HUES6 (cell line): ENCODE results near the gene RECQL5.
A peak's percentile ranks its signal among the peaks of the same experiment; 100 is the strongest.
"Not testable (repeated sequence)": the region's sequence is repeated elsewhere in the genome, so short reads cannot be mapped to it uniquely, and the experiment has no call there.

Experiments used
- H3K27ac ChIP-seq: 2 replicates; pipeline ENCODE4 v1.7.0; 2013; ENCODE audit warnings: low read depth, mild to moderate bottlenecking, low read length, inconsistent platforms
- H3K27me3 ChIP-seq: 2 replicates; pipeline ENCODE4 v1.6.1; 2013; ENCODE audit warnings: low read length; ENCODE audit not compliant: control insufficient read depth, insufficient read depth
- H3K36me3 ChIP-seq: 2 replicates; pipeline ENCODE4 v1.6.1; 2013; ENCODE audit warnings: low read length; ENCODE audit not compliant: control insufficient read depth, insufficient read depth
- H3K4me1 ChIP-seq: 2 replicates; pipeline ENCODE4 v1.6.1; 2013; ENCODE audit warnings: low read length; ENCODE audit not compliant: control insufficient read depth, insufficient read depth
- H3K4me3 ChIP-seq: 2 replicates; pipeline ENCODE4 v1.5.1; 2013; ENCODE audit warnings: low read depth, low read length
- H3K9ac ChIP-seq: one replicate; pipeline ENCODE4 v1.6.1; 2013; ENCODE audit warnings: mild to moderate bottlenecking, low read length
- H3K9me3 ChIP-seq: 2 replicates; pipeline ENCODE4 v1.6.1; 2013; ENCODE audit warnings: low read depth, low read length; ENCODE audit not compliant: control insufficient read depth, insufficient read depth

Gene RECQL5

DNA sequence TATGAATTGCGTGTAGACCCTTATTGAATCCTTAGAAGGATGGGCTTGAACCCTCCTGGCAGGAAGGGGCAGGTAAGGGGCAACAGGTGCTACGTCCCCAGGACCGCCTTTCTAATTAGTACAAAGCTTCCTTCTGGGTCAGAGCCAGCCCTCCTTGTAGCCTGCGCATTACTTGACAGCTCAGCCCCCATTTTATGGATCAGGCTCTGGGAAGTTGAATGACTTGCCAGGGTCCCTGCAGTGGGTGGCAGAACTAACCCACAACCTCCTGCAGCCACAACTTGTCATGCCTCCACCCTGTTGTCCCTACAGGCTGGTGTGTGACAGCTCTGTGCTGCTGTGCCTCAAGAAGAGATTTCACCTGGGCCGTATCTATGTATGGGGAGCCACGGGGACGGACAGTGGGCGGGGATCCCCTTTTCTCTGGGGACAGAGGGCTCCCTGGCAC, 76.6 kb downstream of the RECQL5 start:
- H3K4me3 ChIP-seq = no peak overlapping the region
- no peaks in the 10 kb centered on the region for H3K36me3 ChIP-seq
- H3K27ac ChIP-seq = no peak overlapping the region
- no peak overlapping the region for H3K9ac ChIP-seq
- peaks cover 11% of the 10 kb centered on the region; the same call in 1 of the 2 replicates for H3K4me1 ChIP-seq
- H3K27me3 ChIP-seq = peaks cover 14% of the 10 kb centered on the region
- peaks cover 8% of the 10 kb centered on the region for H3K9me3 ChIP-seq

DNA sequence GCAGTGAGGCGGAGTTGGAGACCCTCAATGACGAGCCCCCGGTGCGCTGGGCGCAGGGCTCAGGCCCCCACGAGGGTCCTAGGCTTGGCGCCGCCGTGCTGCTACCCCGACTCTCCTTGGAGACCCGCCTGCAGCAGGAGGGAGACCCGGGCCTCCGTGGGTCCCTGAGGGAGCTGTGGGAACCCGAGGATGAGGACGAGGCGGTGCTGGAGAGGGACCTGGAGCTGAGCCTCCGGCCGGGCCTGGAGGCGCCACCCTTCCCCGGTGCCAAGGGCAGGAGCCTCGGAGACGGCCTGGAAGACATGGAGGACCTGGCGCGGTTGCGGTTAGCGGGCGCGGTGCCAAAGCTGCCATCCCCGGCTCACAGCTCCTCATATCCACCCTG, 77.0 kb downstream of the RECQL5 start:
- peaks cover 8% of the 10 kb centered on the region for H3K9me3 ChIP-seq
- no peak overlapping the region for H3K9ac ChIP-seq
- peaks cover 14% of the 10 kb centered on the region for H3K27me3 ChIP-seq
- H3K27ac ChIP-seq = no peak overlapping the region
- H3K36me3 ChIP-seq = no peaks in the 10 kb centered on the region
- peak overlapping the region; percentile 68 for H3K4me3 ChIP-seq
- peaks cover 11% of the 10 kb centered on the region; the same call in 1 of the 2 replicates for H3K4me1 ChIP-seq

DNA sequence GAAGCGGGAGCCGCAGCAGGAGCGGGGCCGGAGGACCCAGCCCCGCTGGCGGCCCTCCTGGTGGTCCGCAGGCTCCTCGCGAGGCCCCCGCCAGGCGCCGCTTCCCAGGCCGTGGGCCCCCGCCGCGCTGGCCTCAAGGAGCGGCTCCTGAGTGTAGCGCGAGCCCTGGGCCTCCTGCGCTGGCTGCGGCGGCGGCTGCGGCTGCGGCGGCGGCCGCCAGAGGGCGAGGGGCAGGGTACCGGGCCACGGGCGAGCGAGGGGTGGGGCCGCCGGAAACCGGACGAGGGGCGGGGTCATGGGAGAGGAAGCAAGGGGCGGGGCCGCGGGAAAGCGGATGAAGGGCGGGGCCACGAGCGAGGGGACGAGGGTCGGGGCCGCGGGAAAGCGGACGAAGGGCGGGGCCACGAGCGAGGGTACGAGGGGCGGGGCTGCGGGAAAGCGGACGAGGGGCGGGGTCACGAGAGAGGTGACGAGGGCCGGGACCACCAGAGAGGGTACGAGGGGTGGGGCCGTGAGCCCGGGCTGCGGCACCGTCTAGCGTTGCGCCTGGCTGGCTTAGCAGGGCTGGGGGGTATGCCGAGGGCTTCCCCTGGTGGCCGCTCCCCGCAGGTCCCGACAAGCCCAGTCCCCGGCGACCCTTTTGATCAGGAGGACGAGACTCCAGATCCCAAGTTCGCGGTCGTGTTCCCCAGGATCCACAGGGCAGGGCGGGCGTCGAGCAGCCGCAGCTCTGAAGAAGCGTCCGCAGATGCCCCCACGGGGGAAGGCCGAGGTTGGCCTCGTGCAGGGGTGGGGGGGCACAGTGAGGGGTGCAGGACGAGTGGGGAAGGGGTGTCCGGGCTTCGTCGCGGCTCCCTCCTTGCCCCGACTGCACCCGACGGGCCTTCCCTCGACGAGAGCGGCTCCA, 77.7 kb downstream of the RECQL5 start:
- Histone ChIP-seq H3K4me3 (peak overlapping the region; percentile 68), H3K27ac (peak overlapping the region; percentile 51; the same call in 1 of the 2 replicates), H3K36me3 (no peaks in the 10 kb centered on the region), H3K4me1 (peaks cover 11% of the 10 kb centered on the region; the same call in 1 of the 2 replicates), H3K9ac (peak overlapping the region; percentile 48), H3K9me3 (peaks cover 8% of the 10 kb centered on the region), H3K27me3 (peaks cover 14% of the 10 kb centered on the region)

DNA sequence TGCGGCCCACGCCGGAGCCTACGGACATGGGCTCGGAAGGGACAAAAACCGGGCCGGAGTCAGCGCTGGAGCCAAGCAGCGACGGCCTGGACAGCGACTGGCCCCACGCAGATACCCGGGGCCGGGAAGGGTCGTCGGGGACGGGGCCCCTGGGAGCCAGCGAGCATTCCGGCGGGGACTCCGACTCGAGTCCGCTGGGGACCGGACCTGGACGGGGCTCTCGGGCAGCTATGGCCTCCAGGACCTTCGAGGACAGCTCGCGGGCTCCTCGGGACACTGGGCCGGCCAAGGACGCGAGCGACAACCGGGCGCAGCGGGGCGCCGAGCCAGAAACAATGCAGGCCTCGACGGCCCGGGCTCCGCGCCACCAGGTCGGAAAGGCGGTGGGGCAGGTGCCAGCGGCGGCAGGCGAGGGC, 78.3 kb downstream of the RECQL5 start:
- Histone ChIP-seq H3K36me3 (no peaks in the 10 kb centered on the region), H3K27me3 (peaks cover 14% of the 10 kb centered on the region), H3K27ac (peak overlapping the region; percentile 51; the same call in 1 of the 2 replicates), H3K4me3 (peak overlapping the region; percentile 68), H3K9me3 (peaks cover 8% of the 10 kb centered on the region), H3K9ac (peak overlapping the region; percentile 48), H3K4me1 (peaks cover 11% of the 10 kb centered on the region; the same call in 1 of the 2 replicates)

DNA sequence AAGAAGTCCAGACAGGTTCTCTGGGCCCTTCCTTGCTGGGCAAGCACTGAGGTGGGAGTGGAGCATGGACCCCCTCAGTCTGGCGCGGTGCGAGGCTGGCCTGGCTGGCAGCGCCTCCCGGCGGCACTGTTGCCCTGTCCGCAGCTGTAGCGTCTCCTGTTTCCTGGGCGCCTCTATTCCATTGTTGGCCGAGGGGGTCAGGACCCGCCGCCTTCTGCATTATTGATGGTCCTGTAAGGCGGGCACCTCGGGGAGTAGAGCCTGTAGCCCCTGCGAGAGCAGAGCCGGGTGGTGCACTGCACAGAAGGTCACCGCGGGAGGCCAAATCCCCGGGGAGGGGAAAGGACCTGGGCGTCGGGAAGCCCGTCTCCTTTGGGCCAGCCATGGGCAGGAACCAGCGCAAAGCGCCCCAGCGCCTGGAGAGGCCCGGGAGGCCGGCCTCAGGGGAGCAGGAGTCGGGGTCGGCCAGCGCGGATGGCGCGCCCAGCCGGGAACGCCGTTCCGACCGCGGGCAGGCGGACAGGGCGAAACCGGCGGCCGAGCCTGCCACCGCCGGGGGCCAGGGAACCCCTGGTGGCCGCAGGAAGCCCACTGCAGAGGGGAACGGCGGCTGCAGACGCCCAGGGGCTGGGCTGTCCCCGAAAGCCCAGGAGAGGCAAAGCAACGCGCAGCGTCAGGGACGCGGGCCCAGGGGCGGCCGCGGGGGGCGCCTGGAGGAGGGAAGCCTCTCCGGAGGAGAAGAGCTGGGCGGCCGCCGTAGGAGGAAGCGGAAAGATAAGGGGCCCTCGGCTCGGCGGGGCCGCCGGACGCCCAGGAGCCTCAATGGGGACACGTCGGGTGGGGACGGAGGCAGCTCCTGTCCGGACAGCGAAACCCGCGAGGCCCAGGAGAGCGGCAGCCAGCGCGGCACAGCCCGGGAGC, 79.0 kb downstream of the RECQL5 start, which contains the start of gene MYO15B:
Gene MYO15B (plus strand): TSS at position 126 of the 921 bp plus-strand sequence. CDS start 258 bp downstream, at position 384.
- Histone ChIP-seq H3K9ac (peak within 1 kb of the TSS; percentile 39), H3K27ac (peak within 1 kb of the TSS; percentile 51; the same call in 1 of the 2 replicates), H3K4me3 (peak within 1 kb of the TSS; percentile 68), H3K27me3 (peaks cover 14% of the 10 kb centered on the region), H3K4me1 (peaks cover 11% of the 10 kb centered on the region; the same call in 1 of the 2 replicates), H3K9me3 (peaks cover 8% of the 10 kb centered on the region), H3K36me3 (no peaks in the 10 kb centered on the region)

DNA sequence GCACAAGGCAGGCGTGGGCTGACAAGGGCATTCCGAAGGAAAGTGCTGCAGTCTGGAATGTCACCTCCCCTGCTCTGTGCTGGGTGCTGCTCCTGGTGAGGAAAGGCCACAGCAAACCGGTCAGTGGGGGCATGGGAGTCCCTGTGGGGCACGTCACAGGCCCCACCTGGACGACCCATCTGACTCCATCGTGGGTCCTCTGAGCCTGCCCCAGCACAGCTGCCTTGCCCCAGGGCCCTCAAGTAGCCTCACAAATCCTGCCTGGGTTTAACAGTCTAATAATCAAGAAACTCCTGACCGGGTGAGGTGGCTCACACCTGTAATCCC, 82.1 kb downstream of the RECQL5 start:
- Histone ChIP-seq H3K36me3 (no peaks in the 10 kb centered on the region), H3K27ac (no peak overlapping the region), H3K4me1 (peaks cover 11% of the 10 kb centered on the region; the same call in 1 of the 2 replicates), H3K4me3 (no peak overlapping the region), H3K9me3 (peaks cover 8% of the 10 kb centered on the region), H3K9ac (no peak overlapping the region), H3K27me3 (peaks cover 14% of the 10 kb centered on the region)

DNA sequence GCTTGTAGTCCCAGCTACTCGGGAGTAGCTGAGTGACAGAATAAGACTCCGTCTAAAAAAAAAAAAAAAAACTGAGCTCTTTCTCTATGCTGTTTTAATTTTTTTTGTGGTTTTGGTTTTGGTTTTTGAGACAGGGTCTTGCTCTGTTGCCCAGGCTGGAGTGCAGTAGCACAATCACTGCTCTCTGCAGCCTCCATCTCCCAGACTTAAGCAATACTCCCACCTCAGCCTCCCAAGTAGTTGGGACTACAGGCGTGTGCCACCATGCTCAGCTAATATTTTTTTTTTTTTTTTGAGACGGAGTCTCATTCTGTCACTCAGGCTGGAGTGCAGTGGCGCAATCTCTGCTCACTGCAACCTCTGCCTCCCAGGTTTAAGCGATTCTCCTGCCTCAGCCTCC, 83.8 kb downstream of the RECQL5 start:
- H3K27me3 ChIP-seq = peaks cover 10% of the 10 kb centered on the region
- H3K4me3 ChIP-seq = not testable (repeated sequence)

DNA sequence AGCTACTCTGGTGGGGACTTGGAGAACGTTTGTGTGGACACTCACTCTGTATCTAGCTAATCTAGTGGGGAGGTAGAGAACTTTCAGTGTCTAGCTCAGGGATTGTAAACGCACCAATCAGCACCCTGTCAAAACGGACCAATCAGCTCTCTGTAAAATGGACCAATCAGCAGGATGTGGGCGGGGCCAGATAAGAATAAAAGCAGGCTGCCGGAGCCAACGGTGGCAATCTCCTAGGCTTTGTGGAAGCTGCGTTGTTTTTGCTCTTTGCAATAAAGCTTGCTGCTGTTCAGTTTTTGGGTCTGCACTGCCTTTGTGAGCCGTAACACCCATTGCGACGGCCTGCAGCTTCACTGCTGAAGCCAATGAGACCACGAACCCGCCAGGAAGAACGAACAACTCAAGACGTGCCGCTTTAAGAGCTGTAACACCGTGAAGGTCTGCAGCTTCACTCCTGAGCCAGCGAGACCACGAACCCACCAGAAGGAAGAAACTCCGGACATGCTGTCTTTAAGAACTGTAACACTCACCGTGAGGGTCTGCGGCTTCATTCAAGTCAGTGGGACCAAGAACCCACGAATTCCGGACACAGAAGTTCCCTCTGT, 85.7 kb downstream of the RECQL5 start:
- H3K27ac ChIP-seq = not testable (repeated sequence)

More for the DNA sequence above, 83.8 kb downstream of the RECQL5 start:
- not testable (repeated sequence) for H3K36me3 ChIP-seq, H3K4me1 ChIP-seq, H3K9me3 ChIP-seq, H3K27ac ChIP-seq, H3K9ac ChIP-seq

More for the DNA sequence above, 85.7 kb downstream of the RECQL5 start:
- not testable (repeated sequence) for H3K9me3 ChIP-seq, H3K9ac ChIP-seq, H3K4me1 ChIP-seq, H3K27me3 ChIP-seq, H3K36me3 ChIP-seq, H3K4me3 ChIP-seq
